ENCODE results near the gene ELP5. TPM values are rescaled to one million over a fixed set of nuclear protein-coding genes. Genes with fewer than 3 reads are reported as not detected.

The ELP5 gene
- total and polyA plus RNA-seq, 2 donors from 2014 or later = 41.9 to 110 TPM

- no peaks in the 10 kb centered on the region for H3K9me3 ChIP-seq (ENCODE audit: control insufficient read depth in 2 of 3, insufficient read depth in 1 of 3, low read length in 3 of 3)
- TF ChIP-seq, protein P1, sequence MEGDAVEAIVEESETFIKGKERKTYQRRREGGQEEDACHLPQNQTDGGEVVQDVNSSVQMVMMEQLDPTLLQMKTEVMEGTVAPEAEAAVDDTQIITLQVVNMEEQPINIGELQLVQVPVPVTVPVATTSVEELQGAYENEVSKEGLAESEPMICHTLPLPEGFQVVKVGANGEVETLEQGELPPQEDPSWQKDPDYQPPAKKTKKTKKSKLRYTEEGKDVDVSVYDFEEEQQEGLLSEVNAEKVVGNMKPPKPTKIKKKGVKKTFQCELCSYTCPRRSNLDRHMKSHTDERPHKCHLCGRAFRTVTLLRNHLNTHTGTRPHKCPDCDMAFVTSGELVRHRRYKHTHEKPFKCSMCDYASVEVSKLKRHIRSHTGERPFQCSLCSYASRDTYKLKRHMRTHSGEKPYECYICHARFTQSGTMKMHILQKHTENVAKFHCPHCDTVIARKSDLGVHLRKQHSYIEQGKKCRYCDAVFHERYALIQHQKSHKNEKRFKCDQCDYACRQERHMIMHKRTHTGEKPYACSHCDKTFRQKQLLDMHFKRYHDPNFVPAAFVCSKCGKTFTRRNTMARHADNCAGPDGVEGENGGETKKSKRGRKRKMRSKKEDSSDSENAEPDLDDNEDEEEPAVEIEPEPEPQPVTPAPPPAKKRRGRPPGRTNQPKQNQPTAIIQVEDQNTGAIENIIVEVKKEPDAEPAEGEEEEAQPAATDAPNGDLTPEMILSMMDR (IDR thresholded peaks at IDR 0.05; ENCODE audit: borderline replicate concordance, extremely low read depth, insufficient read depth) = no peak
- FAIRE-seq (no peak), DNase-seq (peak in 4 of 5 donors; percentile 73 to 83 (median 80))
- no peak overlapping the region for H3K4me3 ChIP-seq (ENCODE audit: low read length in 3 of 3)
- H3K4me1 ChIP-seq (ENCODE audit: control insufficient read depth in 2 of 3, insufficient read depth in 2 of 3, low read depth in 1 of 3, low read length in 3 of 3) = no peaks in the 10 kb centered on the region
- peaks cover 0 to 9% (median 0%) of the 10 kb centered on the region in 3 donors for H3K36me3 ChIP-seq (ENCODE audit: control insufficient read depth in 2 of 3, insufficient read depth in 3 of 3, low read length in 3 of 3)
- intact Hi-C loops (cut with DNase I) = no loop called here
- H3K27me3 ChIP-seq (ENCODE audit: control insufficient read depth, insufficient read depth, low read length) = no peaks in the 10 kb centered on the region
- no peak overlapping the region for H3K27ac ChIP-seq (ENCODE audit: low read depth in 2 of 2, low read length in 2 of 2)
- H3K9ac ChIP-seq (ENCODE audit: low read length in 3 of 3) = no peak overlapping the region
Observed at GRCh38 chr17:7207120-7208001, 44.7 kb upstream of the ELP5 start.

DNA sequence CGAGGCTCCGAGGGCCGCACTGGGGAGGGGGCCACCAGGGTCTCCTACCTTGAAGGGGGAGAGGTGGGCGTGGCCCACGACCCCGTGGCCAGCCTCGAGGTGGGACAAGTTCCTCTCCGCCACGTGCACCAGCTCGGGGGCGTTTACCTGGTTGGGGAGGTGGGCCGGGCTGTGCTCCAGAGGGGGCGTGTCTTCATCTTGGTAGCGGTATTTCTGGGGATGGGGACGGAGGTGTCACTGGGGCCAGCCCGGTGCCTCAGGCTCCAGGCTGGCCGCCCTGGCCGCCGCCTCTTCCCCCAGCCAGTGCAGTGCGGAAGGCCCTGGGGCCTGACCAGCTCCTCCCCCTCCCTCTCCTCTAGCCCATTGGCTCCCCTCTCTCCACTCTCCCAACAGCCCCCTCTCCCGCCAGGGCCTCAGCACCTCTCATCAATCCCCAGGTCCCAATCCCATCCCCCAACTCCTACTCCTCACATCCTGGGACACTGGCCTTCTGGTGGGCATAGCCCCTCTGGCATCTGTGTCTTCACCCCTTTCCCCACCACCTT, 43.9 kb upstream of the ELP5 start:
- no peak overlapping the region for H3K27ac ChIP-seq (ENCODE audit: low read depth in 2 of 2, low read length in 2 of 2)
- H3K36me3 ChIP-seq (ENCODE audit: control insufficient read depth in 2 of 3, insufficient read depth in 3 of 3, low read length in 3 of 3) = peaks cover 0 to 5% (median 0%) of the 10 kb centered on the region in 3 donors
- no peaks in the 10 kb centered on the region for H3K4me1 ChIP-seq (ENCODE audit: control insufficient read depth in 2 of 3, insufficient read depth in 2 of 3, low read depth in 1 of 3, low read length in 3 of 3)
- H3K27me3 ChIP-seq (ENCODE audit: control insufficient read depth, insufficient read depth, low read length) = no peaks in the 10 kb centered on the region
- no peak overlapping the region for H3K4me3 ChIP-seq (ENCODE audit: low read length in 3 of 3)
- peak in 3 of 5 donors; percentile 43 to 88 (median 65) for DNase-seq
- no peak overlapping the region for H3K9ac ChIP-seq (ENCODE audit: low read length in 3 of 3)
- TF ChIP-seq, protein P1 (IDR thresholded peaks at IDR 0.05; ENCODE audit: borderline replicate concordance, extremely low read depth, insufficient read depth) = no peak
- no peak for FAIRE-seq
- intact Hi-C loops (cut with DNase I) = no loop called here
- H3K9me3 ChIP-seq (ENCODE audit: control insufficient read depth in 2 of 3, insufficient read depth in 1 of 3, low read length in 3 of 3) = no peaks in the 10 kb centered on the region

DNA sequence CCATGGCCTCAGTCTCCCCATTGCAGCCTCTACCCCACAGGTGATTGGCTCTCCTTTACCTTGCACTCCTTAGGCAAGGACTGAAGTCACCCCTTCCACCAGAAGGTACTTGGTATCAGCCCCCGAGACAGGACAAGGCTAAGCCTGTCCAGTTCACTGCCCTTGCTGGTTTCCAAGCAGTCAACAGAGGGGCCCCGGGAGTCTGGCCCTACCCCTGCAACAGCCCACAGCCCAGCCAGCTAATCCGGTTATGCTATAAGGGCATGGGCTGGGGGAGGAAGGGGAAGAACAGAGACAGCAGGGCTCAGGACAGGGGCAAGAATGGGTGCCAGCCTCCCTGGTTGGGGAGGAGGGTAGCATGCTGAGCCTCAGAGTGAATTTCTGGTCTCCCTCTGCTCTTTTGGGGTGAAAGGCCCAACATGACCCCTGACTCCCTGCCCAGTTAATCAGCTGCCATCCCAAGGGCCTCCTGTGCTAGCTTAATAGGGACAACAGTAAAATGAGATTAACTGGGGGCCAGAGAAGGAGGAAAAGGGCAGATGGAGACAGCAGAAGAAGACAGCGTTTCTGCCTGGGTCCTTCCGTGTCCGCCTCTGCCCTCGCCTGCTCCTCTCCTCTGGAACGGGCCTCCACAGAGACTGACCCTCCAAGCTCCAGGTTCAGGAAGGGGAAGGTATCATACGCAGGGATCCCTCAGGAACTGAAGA, 43.1 kb upstream of the ELP5 start:
- no peak for DNase-seq
- H3K4me1 ChIP-seq (ENCODE audit: control insufficient read depth in 2 of 3, insufficient read depth in 2 of 3, low read depth in 1 of 3, low read length in 3 of 3) = peaks cover 0 to 4% (median under 1%) of the 10 kb centered on the region in 3 donors
- H3K27me3 ChIP-seq (ENCODE audit: control insufficient read depth, insufficient read depth, low read length) = no peaks in the 10 kb centered on the region
- no peak overlapping the region for H3K4me3 ChIP-seq (ENCODE audit: low read length in 3 of 3)
- TF ChIP-seq, protein P1 (IDR thresholded peaks at IDR 0.05; ENCODE audit: borderline replicate concordance, extremely low read depth, insufficient read depth) = no peak
- H3K36me3 ChIP-seq (ENCODE audit: control insufficient read depth in 2 of 3, insufficient read depth in 3 of 3, low read length in 3 of 3) = peaks cover 0 to under 1% (median 0%) of the 10 kb centered on the region in 3 donors
- H3K27ac ChIP-seq (ENCODE audit: low read depth in 2 of 2, low read length in 2 of 2) = no peak overlapping the region
- no peak overlapping the region for H3K9ac ChIP-seq (ENCODE audit: low read length in 3 of 3)
- intact Hi-C loops (cut with DNase I) = no loop called here
- H3K9me3 ChIP-seq (ENCODE audit: control insufficient read depth in 2 of 3, insufficient read depth in 1 of 3, low read length in 3 of 3) = no peaks in the 10 kb centered on the region
- FAIRE-seq = no peak
